Panc1 (cell line): ENCODE data around the gene SOX21. TPM values are rescaled to one million over a fixed set of nuclear protein-coding genes. Genes with fewer than 3 reads are reported as not detected.

ENCODE experiments used
- ATAC-seq: fragments of 200-7000 bp; cut with Tn5 transposase; 2 replicates; pipeline ENCODE4 v1.9.1; 2020; ENCODE audit warnings: mild to moderate bottlenecking, moderate library complexity
- BruUV-seq: library from RNA; stranded (reverse); fragments of 400-500 nt; replicated peaks from 2 replicates; lab custom pipeline; 2021; lab: Mats Ljungman, UMichigan
- CTCF ChIA-PET: fragments of 300-600 bp; sonication (Branson Sonifier 250); formaldehyde crosslinking; loops from one replicate; lab custom pipeline; 2022; ENCODE audit warnings: antibody characterized with exemption; lab: Charles Lee
- POLR2A ChIA-PET: fragments of 300-600 bp; sonication (Branson Sonifier 250); formaldehyde crosslinking; loops from one replicate; lab custom pipeline; 2022; ENCODE audit warnings: antibody characterized with exemption; lab: Charles Lee
- DNase-seq: peaks from one replicate; pipeline ENCODE4 v3.0.0-alpha.2; 2010; ENCODE audit warnings: low read depth, low spot score
- H3K27ac ChIP-seq: 2 replicates; pipeline ENCODE4 v1.5.1; 2011; ENCODE audit warnings: mild to moderate bottlenecking, low read length, inconsistent platforms
- H3K27me3 ChIP-seq: fragments of 200-500 bp; sonication (Bioruptor generic); 2 replicates; pipeline ENCODE4 v1.6.0; 2014; ENCODE audit warnings: low read length, inconsistent platforms; ENCODE audit not compliant: control insufficient read depth, insufficient read depth
- H3K36me3 ChIP-seq: fragments of 200-500 bp; sonication (Bioruptor generic); 2 replicates; pipeline ENCODE4 v1.5.1; 2014; ENCODE audit warnings: inconsistent platforms, mild to moderate bottlenecking, low read length, moderate library complexity; ENCODE audit not compliant: control insufficient read depth, insufficient read depth
- H3K4me1 ChIP-seq: 2 replicates; pipeline ENCODE4 v1.5.1; 2011; ENCODE audit warnings: inconsistent platforms, mild to moderate bottlenecking, low read length, moderate library complexity; ENCODE audit not compliant: control insufficient read depth, insufficient read depth
- H3K4me3 ChIP-seq, 2 experiments: 2 replicates each; pipeline ENCODE4 v1.5.1; 2011 to 2012; ENCODE audit warnings: low read depth in 2 of 2, low read length in 2 of 2, mild to moderate bottlenecking in 2 of 2, inconsistent platforms in 1 of 2, moderate library complexity in 1 of 2
- H3K9me3 ChIP-seq: fragments of 200-500 bp; sonication (Bioruptor generic); 2 replicates; pipeline ENCODE4 v1.5.1; 2014; ENCODE audit warnings: low read depth, mild to moderate bottlenecking, inconsistent platforms, low read length, moderate library complexity; ENCODE audit not compliant: control insufficient read depth, insufficient read depth
- CTCF ChIP-seq: fragments of 450-650 bp; IDR thresholded peaks from 2 replicates; pipeline ENCODE4 v1.5.1; 2017; ENCODE audit warnings: mild to moderate bottlenecking
- POLR2AphosphoS5 ChIP-seq: IDR thresholded peaks from 2 replicates; pipeline ENCODE4 v1.6.1; 2012; ENCODE audit warnings: mild to moderate bottlenecking, low read depth, low read length, moderate library complexity
- REST ChIP-seq, 2 experiments: IDR thresholded peaks; 2 replicates each; pipeline ENCODE4 v1.6.1; 2011 to 2012; ENCODE audit warnings: low read depth in 2 of 2, control low read depth in 1 of 2, low read length in 1 of 2, mild to moderate bottlenecking in 1 of 2, moderate library complexity in 1 of 2; ENCODE audit not compliant: insufficient read depth in 1 of 2
- SIN3A ChIP-seq: IDR thresholded peaks from 2 replicates; pipeline ENCODE4 v1.6.1; 2012; ENCODE audit warnings: low read depth, mild to moderate bottlenecking, low read length, moderate library complexity, borderline replicate concordance; ENCODE audit not compliant: insufficient read depth
- TCF7L2 ChIP-seq: IDR thresholded peaks from 2 replicates; pipeline ENCODE4 v1.6.1; 2011; ENCODE audit warnings: mild to moderate bottlenecking, low read depth, low read length, inconsistent platforms
- in situ Hi-C: cut with HindIII; loops from 2 replicates; pipeline ENCODE4 v1.10.0; 2016; ENCODE audit warnings: low sequenced_read_pairs, low pct_unique_long_range_greater_than_20kb
- intact Hi-C: fragments of 100-400 bp; cut with micrococcal nuclease; formaldehyde crosslinking; loops from one replicate; pipeline ENCODE4 v1.10.0; 2022; ENCODE audit not compliant: unreplicated experiment
- total RNA-seq: library from RNA; stranded (reverse); gene quantifications from one replicate; pipeline ENCODE4 v1.2.1, GENCODE V29; 2021; ENCODE audit not compliant: unreplicated experiment

Gene SOX21
- total RNA-seq, 1 experiment from 2014 or later = 3.5 TPM

- H3K27ac ChIP-seq = no peak overlapping the region
- DNase-seq = no peak
- H3K4me3 ChIP-seq = no peak overlapping the region
- in situ Hi-C loops (no loop called here), intact Hi-C loops (no loop called here)
- no peaks in the 10 kb centered on the region for H3K9me3 ChIP-seq
- POLR2A ChIA-PET = no interaction called here
- H3K27me3 ChIP-seq = peaks cover 1% of the 10 kb centered on the region; the same call in 1 of the 2 replicates
- ATAC-seq = no peak
- H3K4me1 ChIP-seq = no peaks in the 10 kb centered on the region
- CTCF ChIA-PET = no interaction called here
- TF ChIP-seq POLR2AphosphoS5 (no peak), SIN3A (no peak)
- no TSS peak for BruUV-seq
- H3K36me3 ChIP-seq = no peaks in the 10 kb centered on the region
Observed at GRCh38 chr13:94701313-94702180, 10.8 kb downstream of the SOX21 start.

- no peak overlapping the region for H3K27ac ChIP-seq
- no peaks in the 10 kb centered on the region for H3K4me1 ChIP-seq
- in situ Hi-C loops = no loop called here
- ChIA-PET CTCF (no interaction called here), POLR2A (interaction anchor here (0.6 kb wide), 1 partner anchor 27 kb away, joined by 6 read pairs; no protein-coding TSS in a partner anchor)
- H3K36me3 ChIP-seq = no peaks in the 10 kb centered on the region
- BruUV-seq = no TSS peak
- H3K9me3 ChIP-seq = no peaks in the 10 kb centered on the region
- intact Hi-C loops = no loop called here
- DNase-seq = no peak
- no peak for ATAC-seq
- no peaks in the 10 kb centered on the region; the same call in 1 of the 2 replicates for H3K27me3 ChIP-seq
- TF ChIP-seq CTCF (no peak), REST (IDR thresholded peaks at IDR 0.05; ENCODE audit: insufficient read depth in 1 of 2, low read depth in 2 of 2, low read length in 1 of 2) (no peak), POLR2AphosphoS5 (no peak), SIN3A (no peak), TCF7L2 (no peak)
- no peak overlapping the region for H3K4me3 ChIP-seq
Observed at GRCh38 chr13:94700536-94700935, 11.8 kb downstream of the SOX21 start.

- BruUV-seq = no TSS peak
- ChIA-PET CTCF (no interaction called here), POLR2A (interaction anchor here (0.6 kb wide), 1 partner anchor 28 kb away, joined by 6 read pairs; no protein-coding TSS in a partner anchor)
- Histone ChIP-seq H3K9me3 (no peaks in the 10 kb centered on the region), H3K27ac (no peak overlapping the region), H3K4me3 (no peak overlapping the region), H3K27me3 (no peaks in the 10 kb centered on the region; the same call in 1 of the 2 replicates), H3K4me1 (no peaks in the 10 kb centered on the region), H3K36me3 (no peaks in the 10 kb centered on the region)
- no peak for DNase-seq
- intact Hi-C loops (no loop called here), in situ Hi-C loops (no loop called here)
- no peak for TF ChIP-seq POLR2AphosphoS5
- no peak for TF ChIP-seq CTCF
- TF ChIP-seq REST (IDR thresholded peaks at IDR 0.05; ENCODE audit: insufficient read depth in 1 of 2, low read depth in 2 of 2, low read length in 1 of 2) = no peak
- TF ChIP-seq TCF7L2 = no peak
- TF ChIP-seq SIN3A = no peak
- no peak for ATAC-seq
Observed at GRCh38 chr13:94700051-94700535, 12.3 kb downstream of the SOX21 start.
